ENCODE results near the gene TEK. TPM values are rescaled to one million over a fixed set of nuclear protein-coding genes. Genes with fewer than 3 reads are reported as not detected.

Gene TEK
- total RNA-seq, 1 experiment from 2014 or later: not detected

DNA sequence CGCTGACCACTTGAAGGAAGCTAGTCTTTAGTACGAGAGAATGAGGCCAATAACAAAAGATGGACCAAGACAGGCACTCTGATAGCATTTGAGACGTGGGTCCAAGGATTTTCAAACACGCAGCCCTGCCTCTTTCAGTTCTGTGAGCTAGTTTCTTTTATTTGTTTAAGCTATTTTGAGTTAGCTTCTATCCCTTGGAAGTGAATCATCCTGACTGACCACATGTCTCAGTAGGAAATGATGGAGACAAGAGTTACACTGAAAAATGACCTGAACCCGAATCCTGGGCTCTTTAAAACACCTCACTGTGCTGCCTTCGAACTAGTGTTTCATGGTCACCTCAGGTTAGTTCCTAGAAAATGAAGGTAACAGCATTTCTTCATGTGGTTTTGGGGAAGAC, 9.9 kb downstream of the TEK start:
- POLR2A ChIA-PET (ENCODE audit: unreplicated experiment): interaction anchor here (0.7 kb wide), 1 partner anchor 129 kb away, joined by 4 read pairs; no protein-coding TSS in a partner anchor
- peak overlapping the region; percentile 16; the same call in 1 of the 2 replicates for H3K4me2 ChIP-seq
- BruUV-seq (replicated peaks): no TSS peak
- CTCF ChIA-PET: no interaction called here
- H2AFZ ChIP-seq: no peak overlapping the region
- no peaks in the 10 kb centered on the region for H3K9me2 ChIP-seq (ENCODE audit: insufficient read depth)
- H3K27ac ChIP-seq: no peak overlapping the region
- intact Hi-C loops (cut with micrococcal nuclease; ENCODE audit: unreplicated experiment): no loop called here
- no peaks in the 10 kb centered on the region for H3K9me3 ChIP-seq (ENCODE audit: insufficient read depth, low read depth)
- DNase-seq: no peak
- peaks cover 25% of the 10 kb centered on the region for H3K4me1 ChIP-seq (replicated peaks; ENCODE audit: insufficient read depth)
- H4K20me1 ChIP-seq (ENCODE audit: insufficient read depth): no peaks in the 10 kb centered on the region
- no peak overlapping the region for H3K4me3 ChIP-seq
- no peaks in the 10 kb centered on the region for H3K27me3 ChIP-seq (ENCODE audit: insufficient read depth, low read depth)
- H3K79me2 ChIP-seq (ENCODE audit: low read depth): no peaks in the 10 kb centered on the region
- peaks cover 4% of the 10 kb centered on the region; the same call in 1 of the 2 replicates for H3F3A ChIP-seq (ENCODE audit: insufficient read depth, low read depth)
- H3K36me3 ChIP-seq (ENCODE audit: low read depth): no peaks in the 10 kb centered on the region
- TF ChIP-seq CTCF (conservative IDR thresholded peaks at IDR 0.05) (no peak), EZH2 (IDR thresholded peaks at IDR 0.05; ENCODE audit: low read depth) (no peak)

DNA sequence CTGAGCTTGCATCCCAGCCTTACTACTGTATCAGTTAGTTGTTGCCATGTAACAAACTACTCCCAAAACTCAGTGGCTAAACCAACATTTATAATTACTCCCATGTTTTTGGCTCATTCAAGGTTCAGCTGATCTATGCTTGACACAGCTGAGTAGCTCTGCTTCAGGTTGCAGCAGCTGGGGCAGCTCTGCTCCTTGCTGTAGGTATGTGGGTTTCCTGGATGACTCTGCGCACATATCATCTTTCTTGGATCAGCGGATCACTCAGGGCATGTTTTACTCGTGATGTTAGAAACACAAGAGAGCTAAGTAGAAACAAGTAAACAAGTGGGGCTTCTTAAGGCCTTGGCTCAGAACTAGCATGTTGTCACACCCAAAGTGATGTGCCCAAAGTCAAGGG, 15.1 kb downstream of the TEK start:
- BruUV-seq (replicated peaks): no TSS peak
- CTCF ChIA-PET: no interaction called here
- no peak for DNase-seq

GRCh38 chr9:27125030-27125429, 16.0 kb downstream of the TEK start:
- H3K4me3 ChIP-seq: no peak overlapping the region
- H3K9me3 ChIP-seq (ENCODE audit: insufficient read depth, low read depth): no peaks in the 10 kb centered on the region
- no peaks in the 10 kb centered on the region for H3K79me2 ChIP-seq (ENCODE audit: low read depth)
- no TSS peak for BruUV-seq (replicated peaks)
- CTCF ChIA-PET: no interaction called here
- intact Hi-C loops (cut with micrococcal nuclease; ENCODE audit: unreplicated experiment): no loop called here
- TF ChIP-seq CTCF (conservative IDR thresholded peaks at IDR 0.05) (no peak), EZH2 (IDR thresholded peaks at IDR 0.05; ENCODE audit: low read depth) (no peak)
- no peak overlapping the region for H3K4me2 ChIP-seq
- H3K9me2 ChIP-seq (ENCODE audit: insufficient read depth): no peaks in the 10 kb centered on the region
- peak; percentile 25 to 53 for DNase-seq
- H4K20me1 ChIP-seq (ENCODE audit: insufficient read depth): no peaks in the 10 kb centered on the region
- H3F3A ChIP-seq (ENCODE audit: insufficient read depth, low read depth): no peaks in the 10 kb centered on the region; the same call in 1 of the 2 replicates
- no peak overlapping the region for H2AFZ ChIP-seq
- H3K36me3 ChIP-seq (ENCODE audit: low read depth): no peaks in the 10 kb centered on the region
- H3K27ac ChIP-seq: no peak overlapping the region
- POLR2A ChIA-PET (ENCODE audit: unreplicated experiment): interaction anchor here (0.5 to 0.6 kb wide), 2 partner anchors 36 to 38 kb away, joined by 3 to 8 read pairs; no protein-coding TSS in a partner anchor
- H3K27me3 ChIP-seq (ENCODE audit: insufficient read depth, low read depth): no peaks in the 10 kb centered on the region
- 0 out of 2 replicates have a peak, but pooled peaks cover 9% of the 10 kb centered on the region for H3K4me1 ChIP-seq (replicated peaks; ENCODE audit: insufficient read depth)

More for the DNA sequence above, 15.1 kb downstream of the TEK start:
- intact Hi-C loops (cut with micrococcal nuclease; ENCODE audit: unreplicated experiment): no loop called here
- POLR2A ChIA-PET (ENCODE audit: unreplicated experiment): no interaction called here
- Histone ChIP-seq H3K79me2 (ENCODE audit: low read depth) (no peaks in the 10 kb centered on the region), H3K27ac (no peak overlapping the region), H3F3A (ENCODE audit: insufficient read depth, low read depth) (no peaks in the 10 kb centered on the region; the same call in 1 of the 2 replicates), H3K9me3 (ENCODE audit: insufficient read depth, low read depth) (no peaks in the 10 kb centered on the region), H3K27me3 (ENCODE audit: insufficient read depth, low read depth) (no peaks in the 10 kb centered on the region), H2AFZ (no peak overlapping the region), H3K4me1 (replicated peaks; ENCODE audit: insufficient read depth) (peaks cover 13% of the 10 kb centered on the region; the same call in 1 of the 2 replicates), H3K36me3 (ENCODE audit: low read depth) (no peaks in the 10 kb centered on the region), H3K4me2 (no peak overlapping the region), H3K4me3 (no peak overlapping the region), H4K20me1 (ENCODE audit: insufficient read depth) (no peaks in the 10 kb centered on the region), H3K9me2 (ENCODE audit: insufficient read depth) (no peaks in the 10 kb centered on the region)
- TF ChIP-seq CTCF (conservative IDR thresholded peaks at IDR 0.05): no peak
- no peak for TF ChIP-seq EZH2 (IDR thresholded peaks at IDR 0.05; ENCODE audit: low read depth)

Data from PC-9 (cell line).